Calu3 (cell line): ENCODE data around the gene SERINC3. TPM values are rescaled to one million over a fixed set of nuclear protein-coding genes. Genes with fewer than 3 reads are reported as not detected.

Experiments used
- BruUV-seq: library from RNA; stranded (reverse); fragments of 400-500 nt; replicated peaks from 2 replicates; lab custom pipeline; 2021; lab: Mats Ljungman, UMichigan
- CTCF ChIA-PET: fragments of 300-600 bp; sonication (Branson Sonifier 250); formaldehyde crosslinking; loops from one replicate; lab custom pipeline; 2022; ENCODE audit warnings: antibody characterized with exemption; lab: Charles Lee
- DNase-seq: peaks from one replicate; pipeline ENCODE4 v3.0.0; 2022
- H3K27ac Mint-ChIP-seq: one replicate; pipeline ENCODE4 v1.8.0; 2022; ENCODE audit warnings: mixed read lengths; ENCODE audit not compliant: unreplicated experiment
- H3K27me3 Mint-ChIP-seq: one replicate; pipeline ENCODE4 v1.8.0; 2022; ENCODE audit warnings: mixed read lengths; ENCODE audit not compliant: unreplicated experiment
- H3K36me3 Mint-ChIP-seq: one replicate; pipeline ENCODE4 v1.8.0; 2022; ENCODE audit warnings: mild to moderate bottlenecking, moderate library complexity, mixed read lengths; ENCODE audit not compliant: insufficient read depth, unreplicated experiment
- H3K4me1 Mint-ChIP-seq: one replicate; pipeline ENCODE4 v1.8.0; 2022; ENCODE audit warnings: mild to moderate bottlenecking, low read depth, mixed read lengths; ENCODE audit not compliant: unreplicated experiment
- H3K4me3 Mint-ChIP-seq: one replicate; pipeline ENCODE4 v1.8.0; 2022; ENCODE audit warnings: mild to moderate bottlenecking, low read depth, moderate library complexity, mixed read lengths; ENCODE audit not compliant: unreplicated experiment
- H3K9me3 Mint-ChIP-seq: one replicate; pipeline ENCODE4 v1.8.0; 2022; ENCODE audit warnings: low read depth, mixed read lengths; ENCODE audit not compliant: unreplicated experiment
- intact Hi-C: fragments of 100-400 bp; cut with micrococcal nuclease; formaldehyde crosslinking; loops from one replicate; pipeline ENCODE4 v1.10.0; 2022; ENCODE audit not compliant: unreplicated experiment
- total RNA-seq: library from RNA; stranded (reverse); gene quantifications from 2 replicates; pipeline ENCODE4 v1.2.3, GENCODE V29; 2022
- TF ChIP-seq, protein P1 (sequence below): fragments of 200-600 bp; IDR thresholded peaks from one replicate; pipeline ENCODE4 v1.8.0; 2022; ENCODE audit warnings: antibody characterized with exemption; ENCODE audit not compliant: unreplicated experiment

The SERINC3 gene
- total RNA-seq, 1 experiment from 2014 or later, result 173 TPM

DNA sequence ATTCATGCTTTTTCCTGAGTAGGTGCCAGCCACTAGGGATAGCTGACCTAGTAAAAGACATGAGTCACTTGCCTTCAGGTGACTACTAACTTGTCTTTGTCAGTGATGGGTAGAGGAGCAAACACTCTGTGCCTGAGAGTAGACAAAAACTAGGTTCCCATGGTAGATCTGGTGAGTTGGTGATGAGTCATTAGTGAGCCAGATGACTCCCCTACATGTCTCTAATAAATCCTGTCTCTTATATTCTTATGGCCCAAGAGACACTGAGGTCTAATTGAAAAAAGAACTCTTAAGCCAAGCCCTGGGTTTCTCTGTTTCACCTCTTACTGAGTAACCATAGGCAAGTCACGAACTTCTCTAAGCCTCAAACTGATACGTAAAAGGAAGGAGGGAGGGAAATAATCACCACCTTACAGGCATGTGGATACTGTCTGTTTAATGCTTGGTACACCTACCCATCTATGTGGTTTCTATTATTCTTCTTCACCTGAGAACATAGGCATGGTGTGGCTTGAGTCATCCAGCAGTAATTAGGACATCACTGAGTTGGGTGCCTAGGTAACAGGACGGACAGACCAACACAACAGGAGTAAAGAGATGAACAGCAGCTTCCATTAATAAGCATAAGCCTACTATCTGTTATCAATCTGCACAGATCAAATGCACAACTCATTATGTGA is 25.9 kb downstream of the SERINC3 start:
- Mint-ChIP-seq H3K4me3 (no peak overlapping the region), H3K9me3 (no peaks in the 10 kb centered on the region), H3K4me1 (peaks cover 11% of the 10 kb centered on the region), H3K27me3 (no peaks in the 10 kb centered on the region), H3K27ac (peak overlapping the region; percentile 29), H3K36me3 (peaks cover 80% of the 10 kb centered on the region)
- intact Hi-C loops, result no loop called here
- CTCF ChIA-PET, result no interaction called here
- no peak for DNase-seq
- TF ChIP-seq, protein P1, sequence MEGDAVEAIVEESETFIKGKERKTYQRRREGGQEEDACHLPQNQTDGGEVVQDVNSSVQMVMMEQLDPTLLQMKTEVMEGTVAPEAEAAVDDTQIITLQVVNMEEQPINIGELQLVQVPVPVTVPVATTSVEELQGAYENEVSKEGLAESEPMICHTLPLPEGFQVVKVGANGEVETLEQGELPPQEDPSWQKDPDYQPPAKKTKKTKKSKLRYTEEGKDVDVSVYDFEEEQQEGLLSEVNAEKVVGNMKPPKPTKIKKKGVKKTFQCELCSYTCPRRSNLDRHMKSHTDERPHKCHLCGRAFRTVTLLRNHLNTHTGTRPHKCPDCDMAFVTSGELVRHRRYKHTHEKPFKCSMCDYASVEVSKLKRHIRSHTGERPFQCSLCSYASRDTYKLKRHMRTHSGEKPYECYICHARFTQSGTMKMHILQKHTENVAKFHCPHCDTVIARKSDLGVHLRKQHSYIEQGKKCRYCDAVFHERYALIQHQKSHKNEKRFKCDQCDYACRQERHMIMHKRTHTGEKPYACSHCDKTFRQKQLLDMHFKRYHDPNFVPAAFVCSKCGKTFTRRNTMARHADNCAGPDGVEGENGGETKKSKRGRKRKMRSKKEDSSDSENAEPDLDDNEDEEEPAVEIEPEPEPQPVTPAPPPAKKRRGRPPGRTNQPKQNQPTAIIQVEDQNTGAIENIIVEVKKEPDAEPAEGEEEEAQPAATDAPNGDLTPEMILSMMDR, result no peak
- no TSS peak for BruUV-seq

DNA sequence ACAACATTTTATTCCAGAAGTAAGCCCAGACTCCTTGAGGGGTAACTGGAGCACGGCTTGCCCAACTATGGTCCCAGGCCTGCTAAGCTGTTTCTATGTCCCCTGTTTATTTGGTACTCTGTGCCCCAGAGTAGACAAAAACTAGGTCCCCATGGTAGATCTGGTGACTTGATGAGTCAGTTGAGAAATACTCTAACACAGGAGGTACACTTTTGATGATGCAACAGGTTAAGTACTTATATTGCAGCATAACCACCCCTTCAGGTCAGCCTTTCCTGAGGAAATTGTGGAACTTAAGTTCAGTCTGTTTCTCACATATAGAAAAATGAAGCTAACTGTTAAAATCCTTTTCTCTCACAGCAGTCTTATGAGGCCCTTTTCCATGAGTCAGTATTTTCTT is 26.6 kb downstream of the SERINC3 start:
- CTCF ChIA-PET, result no interaction called here
- H3K36me3 Mint-ChIP-seq, result peaks cover 84% of the 10 kb centered on the region
- no peaks in the 10 kb centered on the region for H3K9me3 Mint-ChIP-seq
- no TSS peak for BruUV-seq
- no peak for DNase-seq
- peaks cover 11% of the 10 kb centered on the region for H3K4me1 Mint-ChIP-seq
- intact Hi-C loops, result no loop called here
- H3K4me3 Mint-ChIP-seq, result no peak overlapping the region
- TF ChIP-seq, protein P1, result no peak
- no peaks in the 10 kb centered on the region for H3K27me3 Mint-ChIP-seq
- peak overlapping the region; percentile 29 for H3K27ac Mint-ChIP-seq

DNA sequence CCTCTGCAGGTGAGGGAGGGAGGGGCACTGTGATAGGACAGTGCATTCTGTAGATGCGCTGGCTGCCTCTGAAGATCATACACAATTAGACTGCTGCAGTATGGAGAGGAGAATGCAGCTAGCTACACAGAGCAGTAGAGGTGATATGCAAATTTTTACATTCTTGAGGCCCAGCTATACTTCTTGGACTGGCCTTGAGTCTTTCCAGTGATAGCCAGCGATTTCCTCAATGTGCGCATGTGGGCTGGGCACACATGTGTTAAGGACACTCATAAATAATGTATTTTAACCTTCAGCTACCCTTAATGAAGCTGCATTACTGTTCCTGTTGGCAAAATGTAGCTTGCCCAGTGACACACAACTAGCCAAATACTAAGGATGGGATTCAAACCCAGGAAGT is 27.2 kb downstream of the SERINC3 start:
- no TSS peak for BruUV-seq
- TF ChIP-seq, protein P1, result no peak
- Mint-ChIP-seq H3K27ac (no peak overlapping the region), H3K9me3 (no peaks in the 10 kb centered on the region), H3K4me3 (no peak overlapping the region), H3K36me3 (peaks cover 86% of the 10 kb centered on the region), H3K27me3 (no peaks in the 10 kb centered on the region), H3K4me1 (peaks cover 11% of the 10 kb centered on the region)
- DNase-seq, result no peak
- CTCF ChIA-PET, result no interaction called here
- intact Hi-C loops, result no loop called here

DNA sequence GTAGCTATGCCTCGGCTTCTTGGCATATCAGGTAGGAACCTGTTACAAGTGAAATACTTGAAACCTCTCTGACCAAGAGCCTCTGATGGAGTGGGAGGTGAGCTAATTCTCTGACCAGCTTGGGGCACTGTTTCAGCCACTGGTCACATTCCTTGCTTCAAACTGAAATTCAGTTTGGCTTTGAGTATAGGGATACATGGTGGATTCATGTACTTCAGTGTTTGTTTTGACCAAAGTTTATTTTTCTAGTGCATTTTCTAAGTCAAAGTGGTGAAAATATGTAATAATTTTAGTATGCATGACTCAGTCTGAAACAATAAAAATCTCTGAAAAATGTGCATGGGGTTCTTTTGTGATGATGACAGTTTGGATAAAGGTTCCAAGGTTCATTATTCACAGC is 27.6 kb downstream of the SERINC3 start:
- CTCF ChIA-PET, result no interaction called here
- TF ChIP-seq, protein P1, result no peak
- intact Hi-C loops, result no loop called here
- DNase-seq, result no peak
- Mint-ChIP-seq H3K4me1 (peaks cover 11% of the 10 kb centered on the region), H3K36me3 (peaks cover 89% of the 10 kb centered on the region), H3K9me3 (no peaks in the 10 kb centered on the region), H3K4me3 (no peak overlapping the region), H3K27me3 (no peaks in the 10 kb centered on the region), H3K27ac (no peak overlapping the region)
- BruUV-seq, result no TSS peak
